Astrocyte (in vitro differentiated cells and primary cell): ENCODE data around the gene PCSK2. TPM values are rescaled to one million over a fixed set of nuclear protein-coding genes. Genes with fewer than 3 reads are reported as not detected.

ENCODE experiments used
- DNase-seq: peaks from one replicate; pipeline ENCODE4 v3.0.0-alpha.2; 2010; ENCODE audit warnings: low read depth
- FAIRE-seq: peaks from 2 replicates; lab custom pipeline; 2011; peaks lifted over from hg19 to GRCh38; lab: Jason Lieb, UNC
- H2AFZ ChIP-seq: 2 replicates; pipeline ENCODE4 v1.6.0; 2012; ENCODE audit warnings: low read depth, low read length, inconsistent platforms
- H3K27ac ChIP-seq: 2 replicates; pipeline ENCODE4 v1.5.1; 2011; ENCODE audit warnings: low read depth, low read length, inconsistent platforms
- H3K27me3 ChIP-seq: 2 replicates; pipeline ENCODE4 v1.6.0; 2011; ENCODE audit warnings: low read length, inconsistent platforms; ENCODE audit not compliant: insufficient read depth
- H3K36me3 ChIP-seq: 2 replicates; pipeline ENCODE4 v1.5.1; 2011; ENCODE audit warnings: low read length, inconsistent platforms; ENCODE audit not compliant: insufficient read depth
- H3K4me1 ChIP-seq: 2 replicates; pipeline ENCODE4 v1.5.1; 2011; ENCODE audit warnings: low read length, inconsistent platforms; ENCODE audit not compliant: insufficient read depth
- H3K4me2 ChIP-seq: 2 replicates; pipeline ENCODE4 v1.6.0; 2012; ENCODE audit warnings: low read length, inconsistent platforms
- H3K4me3 ChIP-seq: 2 replicates; pipeline ENCODE4 v1.5.1; 2011; ENCODE audit warnings: low read depth, mild to moderate bottlenecking, low read length, inconsistent platforms; ENCODE audit not compliant: insufficient read depth
- H3K79me2 ChIP-seq: 2 replicates; pipeline ENCODE4 v1.6.0; 2012; ENCODE audit warnings: mild to moderate bottlenecking, low read length, inconsistent platforms; ENCODE audit not compliant: insufficient read depth
- H3K9ac ChIP-seq: 2 replicates; pipeline ENCODE4 v1.6.0; 2012; ENCODE audit warnings: mild to moderate bottlenecking, low read length, inconsistent platforms
- H3K9me3 ChIP-seq: 2 replicates; pipeline ENCODE4 v1.5.1; 2012; ENCODE audit warnings: low read depth, mild to moderate bottlenecking, low read length, inconsistent platforms; ENCODE audit not compliant: insufficient read depth
- H4K20me1 ChIP-seq: 2 replicates; pipeline ENCODE4 v1.6.0; 2012; ENCODE audit warnings: low read length, inconsistent platforms; ENCODE audit not compliant: insufficient read depth
- H3K27ac Mint-ChIP-seq: one replicate; pipeline ENCODE4 v1.8.0; 2021; ENCODE audit warnings: mild to moderate bottlenecking, mixed read lengths; ENCODE audit not compliant: unreplicated experiment
- H3K27me3 Mint-ChIP-seq: one replicate; pipeline ENCODE4 v1.8.0; 2021; ENCODE audit warnings: low read depth, mixed read lengths; ENCODE audit not compliant: unreplicated experiment
- H3K36me3 Mint-ChIP-seq: one replicate; pipeline ENCODE4 v1.8.0; 2021; ENCODE audit warnings: low read depth, mixed read lengths; ENCODE audit not compliant: unreplicated experiment
- H3K4me1 Mint-ChIP-seq: one replicate; pipeline ENCODE4 v1.8.0; 2021; ENCODE audit warnings: low read depth, mixed read lengths; ENCODE audit not compliant: unreplicated experiment
- H3K4me3 Mint-ChIP-seq: one replicate; pipeline ENCODE4 v1.8.0; 2021; ENCODE audit warnings: mild to moderate bottlenecking, moderate library complexity, mixed read lengths; ENCODE audit not compliant: unreplicated experiment
- H3K9me3 Mint-ChIP-seq: one replicate; pipeline ENCODE4 v1.8.0; 2021; ENCODE audit warnings: mild to moderate bottlenecking, mixed read lengths; ENCODE audit not compliant: unreplicated experiment
- CTCF ChIP-seq: IDR thresholded peaks from 2 replicates; pipeline ENCODE4 v1.5.1; 2011; ENCODE audit warnings: low read depth, mild to moderate bottlenecking, inconsistent platforms, low read length, moderate library complexity; ENCODE audit not compliant: insufficient read depth
- EZH2 ChIP-seq: IDR thresholded peaks from 2 replicates; pipeline ENCODE4 v1.6.1; 2012; ENCODE audit warnings: mild to moderate bottlenecking, low read length, inconsistent platforms; ENCODE audit not compliant: insufficient read depth
- total RNA-seq: library from RNA; stranded (reverse); gene quantifications from 2 replicates; pipeline ENCODE4 v1.2.1, GENCODE V29; 2021

Gene PCSK2
- total RNA-seq, 1 donor from 2014 or later, result not detected

- TF ChIP-seq EZH2, result no peak
- TF ChIP-seq CTCF, result no peak
Measured at GRCh38 chr20:17262786-17263185, 35.9 kb downstream of the PCSK2 start.

DNA sequence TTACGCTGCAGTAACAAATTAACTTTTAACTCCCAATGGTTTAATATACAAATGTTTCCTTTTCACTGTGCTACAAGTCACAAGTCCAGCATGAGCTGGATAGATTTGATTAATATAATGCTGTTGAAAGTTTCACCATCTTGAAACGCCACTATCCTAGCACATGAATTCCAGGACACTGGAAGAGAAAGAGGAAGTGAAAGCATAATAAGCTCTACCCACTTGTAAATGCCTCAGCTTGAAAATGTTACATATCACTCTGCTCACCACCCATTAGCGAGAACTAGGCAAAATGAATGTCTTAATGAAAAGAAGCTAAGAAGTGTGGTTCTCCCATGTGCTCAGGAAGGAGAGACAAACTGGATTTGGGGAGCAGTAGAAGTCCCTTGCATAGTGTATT, 46.9 kb downstream of the PCSK2 start:
- H3K27me3 Mint-ChIP-seq, result peaks cover under 1% of the 10 kb centered on the region
- FAIRE-seq (no peak), DNase-seq (no peak)
- no peaks in the 10 kb centered on the region for H3K4me1 ChIP-seq
- no peaks in the 10 kb centered on the region for H3K36me3 Mint-ChIP-seq
- H3K79me2 ChIP-seq, result no peaks in the 10 kb centered on the region
- H3K9me3 ChIP-seq, result no peaks in the 10 kb centered on the region
- H2AFZ ChIP-seq, result no peak overlapping the region
- H3K36me3 ChIP-seq, result no peaks in the 10 kb centered on the region
- H3K27ac ChIP-seq, result no peak overlapping the region
- no peak overlapping the region for H3K4me2 ChIP-seq
- no peak overlapping the region for H3K9ac ChIP-seq
- H3K27me3 ChIP-seq, result no peaks in the 10 kb centered on the region
- no peak for TF ChIP-seq EZH2
- no peak for TF ChIP-seq CTCF
- no peaks in the 10 kb centered on the region for H3K4me1 Mint-ChIP-seq
- no peaks in the 10 kb centered on the region for H3K9me3 Mint-ChIP-seq
- H3K27ac Mint-ChIP-seq, result no peak overlapping the region
- no peak overlapping the region for H3K4me3 ChIP-seq
- no peak overlapping the region for H3K4me3 Mint-ChIP-seq
- no peaks in the 10 kb centered on the region for H4K20me1 ChIP-seq

More at GRCh38 chr20:17262786-17263185, 35.9 kb downstream of the PCSK2 start:
- Mint-ChIP-seq H3K4me1 (peaks cover 1% of the 10 kb centered on the region), H3K36me3 (no peaks in the 10 kb centered on the region), H3K4me3 (no peak overlapping the region), H3K27me3 (no peaks in the 10 kb centered on the region), H3K9me3 (peaks cover 1% of the 10 kb centered on the region), H3K27ac (no peak overlapping the region)
- no peak for DNase-seq
- no peak overlapping the region for H2AFZ ChIP-seq
- H3K4me1 ChIP-seq, result no peaks in the 10 kb centered on the region
- no peaks in the 10 kb centered on the region for H3K27me3 ChIP-seq
- no peak overlapping the region for H3K4me2 ChIP-seq
- no peaks in the 10 kb centered on the region for H3K9me3 ChIP-seq
- no peak overlapping the region for H3K27ac ChIP-seq
- H4K20me1 ChIP-seq, result no peaks in the 10 kb centered on the region
- no peaks in the 10 kb centered on the region for H3K79me2 ChIP-seq
- no peaks in the 10 kb centered on the region for H3K36me3 ChIP-seq
- no peak overlapping the region for H3K9ac ChIP-seq
- FAIRE-seq, result no peak
- no peak overlapping the region for H3K4me3 ChIP-seq

DNA sequence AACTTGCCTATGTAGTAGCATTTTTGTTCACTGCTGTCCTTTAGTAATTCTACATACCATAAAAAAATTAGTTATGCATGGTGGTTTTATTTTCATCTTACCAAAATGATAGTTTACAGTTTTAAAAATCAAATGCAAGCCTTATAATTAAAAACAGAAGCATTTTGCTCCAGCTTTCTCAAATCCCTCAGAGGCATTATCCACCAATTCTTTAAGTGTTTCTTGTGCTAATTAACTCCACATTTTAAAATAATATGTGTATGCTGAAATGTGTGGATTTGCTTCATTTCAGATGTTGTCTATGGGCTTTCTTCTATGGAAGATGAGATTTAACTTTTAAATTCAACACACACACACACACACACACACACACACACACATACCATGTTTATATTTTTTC, 49.3 kb downstream of the PCSK2 start:
- Histone ChIP-seq H3K27me3 (no peaks in the 10 kb centered on the region), H3K27ac (no peak overlapping the region), H3K4me1 (no peaks in the 10 kb centered on the region), H3K4me3 (no peak overlapping the region), H3K79me2 (no peaks in the 10 kb centered on the region), H2AFZ (no peak overlapping the region), H4K20me1 (no peaks in the 10 kb centered on the region), H3K9ac (no peak overlapping the region), H3K36me3 (no peaks in the 10 kb centered on the region), H3K4me2 (no peak overlapping the region), H3K9me3 (no peaks in the 10 kb centered on the region)
- FAIRE-seq (no peak), DNase-seq (no peak)
- TF ChIP-seq CTCF, result no peak
- TF ChIP-seq EZH2, result no peak
- Mint-ChIP-seq H3K4me3 (no peak overlapping the region), H3K4me1 (no peaks in the 10 kb centered on the region), H3K9me3 (no peaks in the 10 kb centered on the region), H3K36me3 (no peaks in the 10 kb centered on the region), H3K27ac (no peak overlapping the region), H3K27me3 (no peaks in the 10 kb centered on the region)
